ENCODE measurements around the gene FAM43A. TPM values are rescaled to one million over a fixed set of nuclear protein-coding genes. Genes with fewer than 3 reads are reported as not detected.

Gene FAM43A
- total and polyA plus RNA-seq, 2 of the 8 experiments (the other 6 are each of a cell fraction or from before 2014, with no cell fraction given): 2.3 to 2.6 TPM

DNA sequence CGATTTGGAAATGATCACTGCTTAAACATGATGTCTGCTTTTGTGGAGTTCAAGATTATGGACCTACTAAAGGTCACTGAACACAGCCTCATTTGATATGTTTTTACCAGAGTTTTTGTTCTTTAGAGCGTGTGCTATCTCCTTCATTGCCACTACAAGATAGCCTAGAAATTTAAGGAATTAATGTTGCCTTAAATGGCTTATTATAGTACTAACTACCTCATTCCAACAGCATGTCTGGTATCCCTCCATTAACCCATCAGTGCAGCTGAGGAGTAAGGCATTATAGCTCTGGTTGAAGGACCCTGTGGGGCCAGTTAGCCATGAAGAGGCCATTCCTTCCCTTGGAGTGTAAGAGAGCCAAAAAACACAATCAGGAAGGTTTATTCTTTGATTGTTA, 2.3 kb upstream of the FAM43A start (continued):
- no peak for TF ChIP-seq POLR2AphosphoS5 (IDR thresholded peaks at IDR 0.05; ENCODE audit: low read depth, low read length)
- no peak for TF ChIP-seq CBX8 (IDR thresholded peaks at IDR 0.05; ENCODE audit: borderline replicate concordance, low read depth, low read length)
- no peak for TF ChIP-seq SRF (IDR thresholded peaks at IDR 0.05; ENCODE audit: low read depth, low read length)
- TF ChIP-seq JUN (IDR thresholded peaks at IDR 0.05; ENCODE audit: low read depth, low read length): no peak
